HEK293 (cell line): ENCODE results near the gene TNIK.
A peak's percentile ranks its signal among the peaks of the same experiment; 100 is the strongest.

Source experiments
- CTCF ChIA-PET: fragments of 350-600 bp; formaldehyde crosslinking; extraction: SDS; loops from one replicate; lab custom pipeline; 2021; ENCODE audit warnings: antibody characterized with exemption; lab: Yijun Ruan, JAX
- POLR2A ChIA-PET: fragments of 300-600 bp; formaldehyde crosslinking; extraction: SDS; loops from one replicate; lab custom pipeline; 2020; ENCODE audit warnings: antibody characterized with exemption, inconsistent platforms; lab: Yijun Ruan, JAX
- H3K27ac ChIP-seq: fragments of 200-500 bp; sonication (Bioruptor generic); 2 replicates; pipeline ENCODE4 v1.5.1; 2014; ENCODE audit warnings: low read depth, low read length, control low read depth, inconsistent platforms; ENCODE audit errors: extremely low read depth
- H3K36me3 ChIP-seq, 2 experiments: fragments of 200-500 bp in 1 of 2; sonication (Bioruptor generic) in 1 of 2; 1 replicate in 1 of 2; 2 replicates in 1 of 2; pipeline ENCODE4 v1.5.1; 2014 to 2017; ENCODE audit warnings: inconsistent platforms in 2 of 2, low read length in 2 of 2; ENCODE audit not compliant: control insufficient read depth in 2 of 2, insufficient read depth in 1 of 2
- H3K4me1 ChIP-seq: fragments of 200-500 bp; sonication (Bioruptor generic); 2 replicates; pipeline ENCODE4 v1.5.1; 2014; ENCODE audit warnings: mild to moderate bottlenecking, low read length, inconsistent platforms; ENCODE audit not compliant: control insufficient read depth, insufficient read depth
- H3K4me3 ChIP-seq: 2 replicates; pipeline ENCODE4 v1.5.1; 2011; ENCODE audit warnings: low read depth, mild to moderate bottlenecking, control low read depth, low read length, moderate library complexity
- H3K9me3 ChIP-seq: fragments of 200-500 bp; sonication (Bioruptor generic); 2 replicates; pipeline ENCODE4 v1.5.1; 2014; ENCODE audit warnings: low read depth, low read length, inconsistent platforms; ENCODE audit not compliant: control insufficient read depth, insufficient read depth
- GLIS2 ChIP-seq: fragments of 450-650 bp; formaldehyde crosslinking; IDR thresholded peaks from 2 replicates; pipeline ENCODE4 v1.5.1; 2016; ENCODE audit warnings: missing biosample characterization, missing genetic modification characterization
- HOXA7 ChIP-seq: sonication (generic); formaldehyde crosslinking; IDR thresholded peaks from 2 replicates; pipeline ENCODE4 v1.8.1; 2022; ENCODE audit warnings: missing genetic modification reagents, borderline replicate concordance
- KLF10 ChIP-seq: fragments of 450-650 bp; IDR thresholded peaks from 2 replicates; pipeline ENCODE4 v1.5.1; 2018; ENCODE audit warnings: missing biosample characterization, mild to moderate bottlenecking, missing genetic modification characterization
- SP2 ChIP-seq: fragments of 450-650 bp; formaldehyde crosslinking; IDR thresholded peaks from 2 replicates; pipeline ENCODE4 v1.5.1; 2016; ENCODE audit warnings: missing biosample characterization, missing genetic modification characterization
- ZFP37 ChIP-seq: fragments of 450-650 bp; formaldehyde crosslinking; IDR thresholded peaks from 2 replicates; pipeline ENCODE4 v1.5.1; 2016; ENCODE audit warnings: missing biosample characterization, missing genetic modification characterization
- ZNF114 ChIP-seq: fragments of 450-650 bp; formaldehyde crosslinking; IDR thresholded peaks from 2 replicates; pipeline ENCODE4 v1.5.0; 2017; ENCODE audit warnings: missing biosample characterization, missing genetic modification characterization
- ZNF138 ChIP-seq: fragments of 450-650 bp; formaldehyde crosslinking; IDR thresholded peaks from 2 replicates; pipeline ENCODE4 v1.5.1; 2016; ENCODE audit warnings: missing biosample characterization, missing genetic modification characterization, borderline replicate concordance
- ZNF223 ChIP-seq: fragments of 450-650 bp; formaldehyde crosslinking; IDR thresholded peaks from 2 replicates; pipeline ENCODE4 v1.5.1; 2016; ENCODE audit warnings: missing biosample characterization, missing genetic modification characterization
- ZNF23 ChIP-seq: fragments of 450-650 bp; formaldehyde crosslinking; IDR thresholded peaks from 2 replicates; pipeline ENCODE4 v1.5.1; 2016; ENCODE audit warnings: missing biosample characterization, missing genetic modification characterization, borderline replicate concordance
- ZNF239 ChIP-seq: fragments of 450-650 bp; formaldehyde crosslinking; IDR thresholded peaks from 2 replicates; pipeline ENCODE4 v1.5.1; 2016; ENCODE audit warnings: missing biosample characterization, missing genetic modification characterization
- ZNF274 ChIP-seq, 2 experiments: fragments of 200-500 bp in 1 of 2; fragments of 450-650 bp in 1 of 2; sonication (Bioruptor generic) in 1 of 2; formaldehyde crosslinking in 1 of 2; IDR thresholded peaks; 2 replicates each; pipeline versions ENCODE4 v1.5.1 to v1.6.1; 2014 to 2016; ENCODE audit warnings: borderline replicate concordance in 1 of 2, inconsistent platforms in 1 of 2, low read length in 1 of 2, missing biosample characterization in 1 of 2, missing genetic modification characterization in 1 of 2
- ZNF341 ChIP-seq: fragments of 450-650 bp; formaldehyde crosslinking; IDR thresholded peaks from 2 replicates; pipeline ENCODE4; 2016; ENCODE audit warnings: low read depth, missing biosample characterization, missing genetic modification characterization
- ZNF366 ChIP-seq: fragments of 450-650 bp; formaldehyde crosslinking; conservative IDR thresholded peaks from 2 replicates; pipeline ENCODE4 v1.5.1; 2016; ENCODE audit warnings: missing biosample characterization, missing genetic modification characterization
- ZNF398 ChIP-seq: fragments of 450-650 bp; formaldehyde crosslinking; IDR thresholded peaks from 2 replicates; pipeline ENCODE4 v1.5.1; 2017; ENCODE audit warnings: missing biosample characterization, missing genetic modification characterization
- ZNF624 ChIP-seq: fragments of 450-650 bp; formaldehyde crosslinking; IDR thresholded peaks from 2 replicates; pipeline ENCODE4 v1.5.1; 2017; ENCODE audit warnings: missing biosample characterization, missing genetic modification characterization
- ZNF670 ChIP-seq: fragments of 450-650 bp; formaldehyde crosslinking; IDR thresholded peaks from 2 replicates; pipeline ENCODE4 v1.5.1; 2016; ENCODE audit warnings: missing biosample characterization, missing genetic modification characterization, low read depth
- ZNF747 ChIP-seq: fragments of 450-650 bp; formaldehyde crosslinking; IDR thresholded peaks from 2 replicates; pipeline ENCODE4 v1.5.1; 2016; ENCODE audit warnings: missing biosample characterization, missing genetic modification characterization
- ZNF76 ChIP-seq: fragments of 450-650 bp; formaldehyde crosslinking; IDR thresholded peaks from 2 replicates; pipeline ENCODE4; 2016; ENCODE audit warnings: low read depth, missing biosample characterization, missing genetic modification characterization, borderline replicate concordance
- ZNF777 ChIP-seq: fragments of 450-650 bp; formaldehyde crosslinking; IDR thresholded peaks from 2 replicates; pipeline ENCODE4 v1.5.1; 2017; ENCODE audit warnings: missing biosample characterization, missing genetic modification characterization, borderline replicate concordance
- ZNF785 ChIP-seq: fragments of 450-650 bp; formaldehyde crosslinking; IDR thresholded peaks from 2 replicates; pipeline ENCODE4 v1.5.1; 2016; ENCODE audit warnings: missing biosample characterization, missing genetic modification characterization
- ZSCAN5A ChIP-seq: fragments of 450-650 bp; formaldehyde crosslinking; IDR thresholded peaks from 2 replicates; pipeline ENCODE4 v1.5.1; 2016; ENCODE audit warnings: missing biosample characterization, missing genetic modification characterization
- TF ChIP-seq, protein P1 (sequence below): fragments of 450-650 bp; formaldehyde crosslinking; IDR thresholded peaks from 2 replicates; pipeline ENCODE4 v1.5.1; 2016; ENCODE audit warnings: missing biosample characterization, missing genetic modification characterization, borderline replicate concordance
- TF ChIP-seq, protein P2 (sequence below): fragments of 450-650 bp; formaldehyde crosslinking; IDR thresholded peaks from 2 replicates; pipeline ENCODE4 v1.5.1; 2016; ENCODE audit warnings: missing biosample characterization, missing genetic modification characterization
- TF ChIP-seq, protein P3 (sequence below): fragments of 450-650 bp; formaldehyde crosslinking; IDR thresholded peaks from 2 replicates; pipeline ENCODE4 v1.5.1; 2016; ENCODE audit warnings: missing biosample characterization, missing genetic modification characterization
- TF ChIP-seq, protein P4 (sequence below): fragments of 450-650 bp; formaldehyde crosslinking; IDR thresholded peaks from 2 replicates; pipeline ENCODE4 v1.5.1; 2017; ENCODE audit warnings: missing biosample characterization, missing genetic modification characterization

The TNIK gene

GRCh38 chr3:171198781-171199472 lies 261.3 kb downstream of the TNIK start:
- Histone ChIP-seq H3K4me1 (peaks cover 4% of the 10 kb centered on the region; the same call in 1 of the 2 replicates), H3K27ac (no peak overlapping the region), H3K36me3 (no peaks in the 10 kb centered on the region), H3K4me3 (no peak overlapping the region), H3K9me3 (no peaks in the 10 kb centered on the region)
- ChIA-PET CTCF (no interaction called here), POLR2A (no interaction called here)
- TF ChIP-seq ZNF366 (tag by site-specific recombination) (peak; percentile 37; the same call in 1 of the 2 replicates), ZFP37 (no peak), GLIS2 (tag by site-specific recombination) (no peak), ZNF76 (tag by site-specific recombination) (no peak), ZNF624 (tag by site-specific recombination) (no peak), ZNF114 (no peak), ZNF785 (tag by site-specific recombination) (no peak), ZNF398 (peak; percentile 61), KLF10 (tag by site-specific recombination) (0 out of 2 replicates have a peak, but pooled peaks have one; percentile 42), ZNF138 (tag by site-specific recombination) (no peak), ZNF274 (IDR thresholded peaks at IDR 0.05; ENCODE audit: low read length) (no peak), ZNF274 (tag by site-specific recombination; IDR thresholded peaks at IDR 0.05; ENCODE audit: borderline replicate concordance) (no peak), HOXA7 (CRISPR knock-in tag) (no peak), ZNF239 (tag by site-specific recombination) (no peak), SP2 (tag by site-specific recombination) (no peak), ZNF777 (tag by site-specific recombination) (no peak), ZNF747 (no peak), ZNF670 (tag by site-specific recombination) (no peak), ZNF341 (no peak), ZNF223 (tag by site-specific recombination) (no peak), ZNF23 (tag by site-specific recombination) (no peak), ZSCAN5A (no peak)
- TF ChIP-seq, protein P1, sequence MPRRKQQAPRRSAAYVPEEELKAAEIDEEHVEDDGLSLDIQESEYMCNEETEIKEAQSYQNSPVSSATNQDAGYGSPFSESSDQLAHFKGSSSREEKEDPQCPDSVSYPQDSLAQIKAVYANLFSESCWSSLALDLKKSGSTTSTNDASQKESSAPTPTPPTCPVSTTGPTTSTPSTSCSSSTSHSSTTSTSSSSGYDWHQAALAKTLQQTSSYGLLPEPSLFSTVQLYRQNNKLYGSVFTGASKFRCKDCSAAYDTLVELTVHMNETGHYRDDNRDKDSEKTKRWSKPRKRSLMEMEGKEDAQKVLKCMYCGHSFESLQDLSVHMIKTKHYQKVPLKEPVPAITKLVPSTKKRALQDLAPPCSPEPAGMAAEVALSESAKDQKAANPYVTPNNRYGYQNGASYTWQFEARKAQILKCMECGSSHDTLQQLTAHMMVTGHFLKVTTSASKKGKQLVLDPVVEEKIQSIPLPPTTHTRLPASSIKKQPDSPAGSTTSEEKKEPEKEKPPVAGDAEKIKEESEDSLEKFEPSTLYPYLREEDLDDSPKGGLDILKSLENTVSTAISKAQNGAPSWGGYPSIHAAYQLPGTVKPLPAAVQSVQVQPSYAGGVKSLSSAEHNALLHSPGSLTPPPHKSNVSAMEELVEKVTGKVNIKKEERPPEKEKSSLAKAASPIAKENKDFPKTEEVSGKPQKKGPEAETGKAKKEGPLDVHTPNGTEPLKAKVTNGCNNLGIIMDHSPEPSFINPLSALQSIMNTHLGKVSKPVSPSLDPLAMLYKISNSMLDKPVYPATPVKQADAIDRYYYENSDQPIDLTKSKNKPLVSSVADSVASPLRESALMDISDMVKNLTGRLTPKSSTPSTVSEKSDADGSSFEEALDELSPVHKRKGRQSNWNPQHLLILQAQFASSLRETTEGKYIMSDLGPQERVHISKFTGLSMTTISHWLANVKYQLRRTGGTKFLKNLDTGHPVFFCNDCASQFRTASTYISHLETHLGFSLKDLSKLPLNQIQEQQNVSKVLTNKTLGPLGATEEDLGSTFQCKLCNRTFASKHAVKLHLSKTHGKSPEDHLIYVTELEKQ = no peak
- TF ChIP-seq, protein P2, sequence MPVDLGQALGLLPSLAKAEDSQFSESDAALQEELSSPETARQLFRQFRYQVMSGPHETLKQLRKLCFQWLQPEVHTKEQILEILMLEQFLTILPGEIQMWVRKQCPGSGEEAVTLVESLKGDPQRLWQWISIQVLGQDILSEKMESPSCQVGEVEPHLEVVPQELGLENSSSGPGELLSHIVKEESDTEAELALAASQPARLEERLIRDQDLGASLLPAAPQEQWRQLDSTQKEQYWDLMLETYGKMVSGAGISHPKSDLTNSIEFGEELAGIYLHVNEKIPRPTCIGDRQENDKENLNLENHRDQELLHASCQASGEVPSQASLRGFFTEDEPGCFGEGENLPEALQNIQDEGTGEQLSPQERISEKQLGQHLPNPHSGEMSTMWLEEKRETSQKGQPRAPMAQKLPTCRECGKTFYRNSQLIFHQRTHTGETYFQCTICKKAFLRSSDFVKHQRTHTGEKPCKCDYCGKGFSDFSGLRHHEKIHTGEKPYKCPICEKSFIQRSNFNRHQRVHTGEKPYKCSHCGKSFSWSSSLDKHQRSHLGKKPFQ (tag by site-specific recombination) = no peak
- TF ChIP-seq, protein P3, sequence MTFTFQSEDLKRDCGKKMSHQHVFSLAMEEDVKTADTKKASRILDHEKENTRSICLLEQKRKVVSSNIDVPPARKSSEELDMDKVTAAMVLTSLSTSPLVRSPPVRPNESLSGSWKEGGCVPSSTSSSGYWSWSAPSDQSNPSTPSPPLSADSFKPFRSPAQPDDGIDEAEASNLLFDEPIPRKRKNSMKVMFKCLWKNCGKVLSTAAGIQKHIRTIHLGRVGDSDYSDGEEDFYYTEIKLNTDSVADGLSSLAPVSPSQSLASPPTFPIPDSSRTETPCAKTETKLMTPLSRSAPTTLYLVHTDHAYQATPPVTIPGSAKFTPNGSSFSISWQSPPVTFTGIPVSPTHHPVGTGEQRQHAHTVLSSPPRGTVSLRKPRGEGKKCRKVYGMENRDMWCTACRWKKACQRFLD = no peak
- TF ChIP-seq, protein P4, sequence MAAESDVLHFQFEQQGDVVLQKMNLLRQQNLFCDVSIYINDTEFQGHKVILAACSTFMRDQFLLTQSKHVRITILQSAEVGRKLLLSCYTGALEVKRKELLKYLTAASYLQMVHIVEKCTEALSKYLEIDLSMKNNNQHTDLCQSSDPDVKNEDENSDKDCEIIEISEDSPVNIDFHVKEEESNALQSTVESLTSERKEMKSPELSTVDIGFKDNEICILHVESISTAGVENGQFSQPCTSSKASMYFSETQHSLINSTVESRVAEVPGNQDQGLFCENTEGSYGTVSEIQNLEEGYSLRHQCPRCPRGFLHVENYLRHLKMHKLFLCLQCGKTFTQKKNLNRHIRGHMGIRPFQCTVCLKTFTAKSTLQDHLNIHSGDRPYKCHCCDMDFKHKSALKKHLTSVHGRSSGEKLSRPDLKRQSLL (tag by site-specific recombination) = no peak
